ENCODE measurements around the gene THSD1. TPM values are rescaled to one million over a fixed set of nuclear protein-coding genes. Genes with fewer than 3 reads are reported as not detected.

The THSD1 gene
- total and polyA plus RNA-seq, 10 of the 15 experiments (the other 5 are each of a cell fraction or from before 2014, with no cell fraction given): 0.03 to 0.20 (median 0.13) TPM; not detected in 2

DNA sequence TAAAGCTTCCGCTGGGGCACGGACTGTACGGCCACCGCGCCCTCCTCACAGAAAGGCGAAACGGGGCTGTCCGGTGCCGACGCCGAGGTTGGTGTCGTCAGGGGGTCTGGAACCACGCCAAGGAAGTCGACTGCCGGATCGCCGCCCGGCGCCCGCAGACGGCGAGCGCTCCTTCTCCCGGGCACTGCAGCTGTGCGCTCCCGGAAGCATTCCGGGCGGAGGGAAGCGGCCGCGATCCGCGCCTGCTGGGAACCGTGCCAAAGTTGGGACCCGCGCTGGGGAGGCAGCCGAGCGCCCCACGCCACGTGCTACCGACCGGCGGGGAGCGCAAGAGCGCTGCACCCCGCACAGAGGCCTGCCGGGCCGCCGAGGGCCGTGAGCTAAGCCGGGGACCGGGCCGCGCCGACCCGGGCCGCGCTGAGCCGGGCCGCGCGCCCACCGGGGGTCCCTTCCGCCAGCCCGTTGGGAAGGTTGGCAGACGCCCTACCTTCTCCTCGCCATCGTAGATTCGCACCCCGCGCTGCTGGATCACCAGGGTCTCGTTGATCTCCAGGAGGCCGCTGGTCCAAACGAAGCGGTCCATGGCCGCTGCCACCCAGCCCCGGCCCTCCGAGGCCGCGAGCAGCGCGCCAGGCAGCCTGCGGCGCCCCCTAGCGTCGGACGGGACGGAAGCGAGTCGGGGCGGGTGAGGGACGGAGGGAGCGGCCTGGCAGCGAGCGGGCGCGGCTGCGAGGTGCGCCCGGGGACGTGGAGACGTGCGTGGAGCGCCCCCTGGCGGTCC is 44.2 kb upstream of the THSD1 start, which contains the start of gene VPS36 (continued):
- TF ChIP-seq MTA3 (IDR thresholded peaks at IDR 0.05; ENCODE audit: borderline replicate concordance, low read length) (no peak), NR2C1 (IDR thresholded peaks at IDR 0.05) (no peak; the same call in 1 of the 2 replicates), SMAD1 (IDR thresholded peaks at IDR 0.05; ENCODE audit: low read depth, partially characterized antibody) (no peak), BACH1 (IDR thresholded peaks at IDR 0.05; ENCODE audit: borderline replicate concordance) (peak; percentile 71), CBX5 (IDR thresholded peaks at IDR 0.05; ENCODE audit: low read depth) (peak; percentile 60; the same call in 1 of the 2 replicates), NFYA (IDR thresholded peaks at IDR 0.05; ENCODE audit: borderline replicate concordance, low read depth, low read length) (no peak), CTCF (IDR thresholded peaks at IDR 0.05 in 2 of 3, conservative IDR thresholded peaks at IDR 0.05 in 1 of 3; ENCODE audit: control insufficient read depth in 2 of 3, extremely low read depth in 1 of 3, insufficient read depth in 1 of 3, low read depth in 3 of 3, low read length in 3 of 3) (peak; percentile 92 to 100 (median 99)), RELB (IDR thresholded peaks at IDR 0.05; ENCODE audit: low read depth) (no peak), TBL1XR1 (IDR thresholded peaks at IDR 0.05; ENCODE audit: low read depth, low read length) (0 out of 2 replicates have a peak, but pooled peaks have one; percentile 34), HDAC6 (IDR thresholded peaks at IDR 0.05; ENCODE audit: unreplicated experiment) (peak; percentile 54), CBX3 (IDR thresholded peaks at IDR 0.05; ENCODE audit: borderline replicate concordance, low read depth) (no peak), KLF5 (IDR thresholded peaks at IDR 0.05; ENCODE audit: partially characterized antibody) (peak; percentile 38), BCL11A (IDR thresholded peaks at IDR 0.05; ENCODE audit: low read depth, low read length) (no peak), WRNIP1 (IDR thresholded peaks at IDR 0.05; ENCODE audit: borderline replicate concordance, low read depth, low read length) (no peak), IKZF1 (conservative IDR thresholded peaks at IDR 0.05) (peak; percentile 94)
- TF ChIP-seq, protein P1, sequence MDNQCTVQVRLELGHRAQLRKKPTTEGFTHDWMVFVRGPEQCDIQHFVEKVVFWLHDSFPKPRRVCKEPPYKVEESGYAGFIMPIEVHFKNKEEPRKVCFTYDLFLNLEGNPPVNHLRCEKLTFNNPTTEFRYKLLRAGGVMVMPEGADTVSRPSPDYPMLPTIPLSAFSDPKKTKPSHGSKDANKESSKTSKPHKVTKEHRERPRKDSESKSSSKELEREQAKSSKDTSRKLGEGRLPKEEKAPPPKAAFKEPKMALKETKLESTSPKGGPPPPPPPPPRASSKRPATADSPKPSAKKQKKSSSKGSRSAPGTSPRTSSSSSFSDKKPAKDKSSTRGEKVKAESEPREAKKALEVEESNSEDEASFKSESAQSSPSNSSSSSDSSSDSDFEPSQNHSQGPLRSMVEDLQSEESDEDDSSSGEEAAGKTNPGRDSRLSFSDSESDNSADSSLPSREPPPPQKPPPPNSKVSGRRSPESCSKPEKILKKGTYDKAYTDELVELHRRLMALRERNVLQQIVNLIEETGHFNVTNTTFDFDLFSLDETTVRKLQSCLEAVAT (IDR thresholded peaks at IDR 0.05): no peak
- TF ChIP-seq, protein P2, sequence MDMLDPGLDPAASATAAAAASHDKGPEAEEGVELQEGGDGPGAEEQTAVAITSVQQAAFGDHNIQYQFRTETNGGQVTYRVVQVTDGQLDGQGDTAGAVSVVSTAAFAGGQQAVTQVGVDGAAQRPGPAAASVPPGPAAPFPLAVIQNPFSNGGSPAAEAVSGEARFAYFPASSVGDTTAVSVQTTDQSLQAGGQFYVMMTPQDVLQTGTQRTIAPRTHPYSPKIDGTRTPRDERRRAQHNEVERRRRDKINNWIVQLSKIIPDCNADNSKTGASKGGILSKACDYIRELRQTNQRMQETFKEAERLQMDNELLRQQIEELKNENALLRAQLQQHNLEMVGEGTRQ (IDR thresholded peaks at IDR 0.05; ENCODE audit: borderline replicate concordance, low read depth, low read length): no peak
- TF ChIP-seq, protein P3, sequence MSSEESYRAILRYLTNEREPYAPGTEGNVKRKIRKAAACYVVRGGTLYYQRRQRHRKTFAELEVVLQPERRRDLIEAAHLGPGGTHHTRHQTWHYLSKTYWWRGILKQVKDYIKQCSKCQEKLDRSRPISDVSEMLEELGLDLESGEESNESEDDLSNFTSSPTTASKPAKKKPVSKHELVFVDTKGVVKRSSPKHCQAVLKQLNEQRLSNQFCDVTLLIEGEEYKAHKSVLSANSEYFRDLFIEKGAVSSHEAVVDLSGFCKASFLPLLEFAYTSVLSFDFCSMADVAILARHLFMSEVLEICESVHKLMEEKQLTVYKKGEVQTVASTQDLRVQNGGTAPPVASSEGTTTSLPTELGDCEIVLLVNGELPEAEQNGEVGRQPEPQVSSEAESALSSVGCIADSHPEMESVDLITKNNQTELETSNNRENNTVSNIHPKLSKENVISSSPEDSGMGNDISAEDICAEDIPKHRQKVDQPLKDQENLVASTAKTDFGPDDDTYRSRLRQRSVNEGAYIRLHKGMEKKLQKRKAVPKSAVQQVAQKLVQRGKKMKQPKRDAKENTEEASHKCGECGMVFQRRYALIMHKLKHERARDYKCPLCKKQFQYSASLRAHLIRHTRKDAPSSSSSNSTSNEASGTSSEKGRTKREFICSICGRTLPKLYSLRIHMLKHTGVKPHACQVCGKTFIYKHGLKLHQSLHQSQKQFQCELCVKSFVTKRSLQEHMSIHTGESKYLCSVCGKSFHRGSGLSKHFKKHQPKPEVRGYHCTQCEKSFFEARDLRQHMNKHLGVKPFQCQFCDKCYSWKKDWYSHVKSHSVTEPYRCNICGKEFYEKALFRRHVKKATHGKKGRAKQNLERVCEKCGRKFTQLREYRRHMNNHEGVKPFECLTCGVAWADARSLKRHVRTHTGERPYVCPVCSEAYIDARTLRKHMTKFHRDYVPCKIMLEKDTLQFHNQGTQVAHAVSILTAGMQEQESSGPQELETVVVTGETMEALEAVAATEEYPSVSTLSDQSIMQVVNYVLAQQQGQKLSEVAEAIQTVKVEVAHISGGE (CRISPR knock-in tag; IDR thresholded peaks at IDR 0.05): peak; percentile 70
